ENCODE data around the gene FAM135A.
"Not testable (repeated sequence)": the region's sequence is repeated elsewhere in the genome, so short reads cannot be mapped to it uniquely, and the experiment has no call there.

The FAM135A gene

GRCh38 chr6:70547313-70547712 lies 134.0 kb downstream of the FAM135A start:
- DNase-seq (ENCODE audit: low read depth in 2 of 2), result no peak

- no peak for DNase-seq (ENCODE audit: low read depth in 2 of 2)
Observed at GRCh38 chr6:70547905-70548304, 134.6 kb downstream of the FAM135A start.

- DNase-seq (ENCODE audit: low read depth in 2 of 2), result no peak
Observed at GRCh38 chr6:70549327-70549726, 136.0 kb downstream of the FAM135A start.

GRCh38 chr6:70551566-70551965 lies 138.3 kb downstream of the FAM135A start:
- no peak for DNase-seq (ENCODE audit: low read depth in 2 of 2)

- not testable (repeated sequence) for DNase-seq (ENCODE audit: low read depth in 2 of 2)
Observed at GRCh38 chr6:70552286-70552940, 139.1 kb downstream of the FAM135A start.

GRCh38 chr6:70552974-70553373 lies 139.7 kb downstream of the FAM135A start:
- DNase-seq (ENCODE audit: low read depth in 2 of 2), result no peak

GRCh38 chr6:70557998-70558397 lies 144.7 kb downstream of the FAM135A start:
- no peak for DNase-seq (ENCODE audit: low read depth in 2 of 2)

- not testable (repeated sequence) for DNase-seq (ENCODE audit: low read depth in 2 of 2)
Observed at GRCh38 chr6:70562401-70562800, 149.1 kb downstream of the FAM135A start.

- no peak for DNase-seq (ENCODE audit: low read depth in 2 of 2)
Observed at GRCh38 chr6:70563530-70563929, 150.2 kb downstream of the FAM135A start.

GRCh38 chr6:70566751-70567382 lies 153.6 kb downstream of the FAM135A start, which contains the start of gene SDHAF4:
Gene SDHAF4, plus strand, starts transcription at chr6:70566930. Its CDS starts 11 bp downstream, at chr6:70566941.
- DNase-seq (ENCODE audit: low read depth in 2 of 2), result peak; percentile 85 to 89

GRCh38 chr6:70574643-70575042 lies 161.3 kb downstream of the FAM135A start:
- no peak for DNase-seq (ENCODE audit: low read depth in 2 of 2)

GRCh38 chr6:70575899-70576495 lies 162.7 kb downstream of the FAM135A start:
- no peak for DNase-seq (ENCODE audit: low read depth in 2 of 2)

- no peak for DNase-seq (ENCODE audit: low read depth in 2 of 2)
Observed at GRCh38 chr6:70586114-70586513, 172.8 kb downstream of the FAM135A start.

- DNase-seq (ENCODE audit: low read depth in 2 of 2), result no peak
Observed at GRCh38 chr6:70590400-70590799, 177.1 kb downstream of the FAM135A start.

GRCh38 chr6:70592391-70593117 lies 179.2 kb downstream of the FAM135A start:
- no peak for DNase-seq (ENCODE audit: low read depth in 2 of 2)

GRCh38 chr6:70593118-70593486 lies 179.8 kb downstream of the FAM135A start:
- DNase-seq (ENCODE audit: low read depth in 2 of 2), result no peak

- no peak for DNase-seq (ENCODE audit: low read depth in 2 of 2)
Observed at GRCh38 chr6:70599187-70599586, 185.9 kb downstream of the FAM135A start.

- DNase-seq (ENCODE audit: low read depth in 2 of 2), result no peak
Observed at GRCh38 chr6:70601014-70601413, 187.7 kb downstream of the FAM135A start.

- DNase-seq (ENCODE audit: low read depth in 2 of 2), result no peak
Observed at GRCh38 chr6:70604254-70604653, 190.9 kb downstream of the FAM135A start.

GRCh38 chr6:70607371-70607770 lies 194.1 kb downstream of the FAM135A start:
- not testable (repeated sequence) for DNase-seq (ENCODE audit: low read depth in 2 of 2)

- not testable (repeated sequence) for DNase-seq (ENCODE audit: low read depth in 2 of 2)
Observed at GRCh38 chr6:70609181-70609580, 195.9 kb downstream of the FAM135A start.
